Thyroid gland (tissue), 4 donors: Measurements from ENCODE around the gene ALDH7A1.

Source experiments
- CTCF ChIP-seq, 6 experiments: fragments of 200-600 bp in 3 of 6; fragments of 450-650 bp in 3 of 6; sonication (generic) in 3 of 6; IDR thresholded peaks; one replicate each; pipeline ENCODE4 v1.5.1; 2016 to 2019; ENCODE audit warnings: antibody characterized with exemption in 6 of 6, mild to moderate bottlenecking in 2 of 6, inconsistent platforms in 1 of 6, moderate library complexity in 1 of 6
- POLR2A ChIP-seq, 2 donors: fragments of 450-650 bp; IDR thresholded peaks; one replicate each; pipeline ENCODE4 v1.6.1; 2017; ENCODE audit warnings: antibody characterized with exemption in 2 of 2, mild to moderate bottlenecking in 2 of 2, moderate library complexity in 1 of 2

- TF ChIP-seq POLR2A (IDR thresholded peaks at IDR 0.05) (no peak), CTCF (IDR thresholded peaks at IDR 0.05) (peak in 3 of 6 experiments; percentile 27 to 46 (median 44))
Observed at GRCh38 chr5:126544087-126544740, 50.8 kb downstream of the ALDH7A1 start.
